Medulla oblongata (tissue), 1 donor: ENCODE data around the gene MLXIP.

Source experiments
- DNase-seq: peaks from one replicate; pipeline ENCODE4 v3.0.0-alpha.2; 2015; ENCODE audit errors: extremely low spot score

MLXIP gene

DNA sequence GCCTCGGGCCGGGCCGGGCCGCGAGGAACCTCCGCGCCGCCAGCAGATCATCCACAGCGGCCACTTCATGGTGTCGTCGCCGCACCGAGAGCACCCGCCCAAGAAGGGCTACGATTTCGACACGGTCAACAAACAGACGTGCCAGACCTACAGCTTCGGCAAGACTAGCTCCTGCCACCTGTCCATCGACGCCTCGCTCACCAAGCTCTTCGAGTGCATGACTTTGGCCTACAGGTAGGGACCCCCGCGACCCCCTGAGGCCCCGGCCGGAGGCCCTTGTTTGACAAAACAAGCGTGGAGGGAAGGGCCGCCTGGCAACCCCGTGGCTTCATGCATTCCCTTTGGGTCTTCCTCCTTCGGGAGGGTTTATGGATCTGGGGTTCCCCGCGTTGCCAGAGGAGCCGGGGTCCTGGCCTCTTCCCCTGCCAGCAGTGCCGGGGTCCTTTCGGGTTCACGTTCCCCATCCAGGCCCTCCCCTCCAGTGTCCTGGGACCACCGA lies 526 bp downstream of the MLXIP start:
- no peak for DNase-seq

DNA sequence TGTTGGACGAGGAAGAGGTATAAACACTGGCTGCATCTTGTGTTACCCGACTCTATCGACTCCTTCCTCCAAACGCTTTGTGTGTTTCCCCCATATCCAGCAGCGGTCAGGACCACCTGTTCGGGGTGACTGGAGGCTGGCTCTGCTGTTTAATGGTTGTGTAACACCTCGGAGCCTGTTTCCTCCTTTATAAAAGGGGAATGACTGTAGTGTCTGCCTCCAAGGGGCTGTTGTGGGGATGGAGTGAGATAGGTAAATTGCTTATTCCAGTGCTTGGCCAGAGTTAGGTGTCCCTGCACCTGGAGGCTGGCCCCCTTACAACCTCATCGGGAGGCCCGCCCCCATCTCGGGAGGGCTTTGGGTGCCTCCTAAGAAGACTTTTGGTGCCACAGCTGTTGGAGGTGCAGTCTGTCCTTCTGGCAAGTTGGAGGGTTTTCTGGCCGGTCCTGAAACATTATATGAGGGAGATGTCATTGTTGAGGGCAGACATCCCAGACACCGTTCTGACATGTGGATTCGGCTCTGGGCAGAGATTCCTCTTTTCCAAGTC lies 1.1 kb downstream of the MLXIP start:
- no peak for DNase-seq

DNA sequence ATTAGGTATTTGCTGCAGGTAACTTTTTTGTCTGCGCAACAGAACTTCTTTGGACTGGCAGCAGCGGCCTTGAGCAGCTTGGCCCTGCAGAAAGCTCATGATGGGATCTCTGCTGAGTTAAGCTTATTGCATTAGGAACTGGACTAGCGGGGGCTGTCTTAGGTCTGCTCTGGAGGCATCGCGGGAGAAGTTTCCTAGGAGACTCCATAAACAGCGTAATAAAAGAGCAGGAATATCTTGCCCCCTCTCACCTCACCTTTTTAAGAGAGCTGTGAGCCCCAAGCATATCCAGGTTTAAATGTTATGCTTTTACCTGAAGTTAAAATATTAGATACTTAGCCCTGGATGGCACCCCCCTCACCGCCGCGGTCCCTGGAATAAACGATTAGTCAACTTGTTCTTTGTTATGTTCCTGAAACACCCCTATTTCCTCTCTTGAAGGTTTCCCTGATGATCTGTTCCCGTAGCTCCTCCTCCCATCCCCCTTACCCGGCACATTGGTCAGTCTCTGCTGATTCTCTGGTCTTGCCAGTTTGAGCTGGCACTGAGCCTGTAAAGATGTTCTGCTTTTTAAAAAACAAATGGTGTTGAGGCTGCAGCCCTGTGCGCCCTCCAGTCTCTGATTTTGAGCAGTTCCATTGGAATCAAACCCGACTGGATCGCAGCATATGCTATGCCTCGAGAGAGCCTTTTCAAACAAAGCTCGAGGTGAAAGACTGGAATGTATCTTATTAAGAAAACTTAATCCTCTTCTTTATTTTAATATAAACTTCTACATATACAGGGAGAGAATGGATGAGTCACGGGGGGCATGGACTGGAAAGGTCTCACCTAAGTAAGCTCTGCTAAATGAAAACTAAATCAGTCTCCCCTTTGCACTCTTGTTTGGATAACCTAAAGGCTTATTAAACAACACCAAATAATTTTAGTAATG lies 1.9 kb downstream of the MLXIP start:
- DNase-seq = peak; percentile 88

- DNase-seq = peak; percentile 63
Observed at GRCh38 chr12:122081083-122081696, 2.6 kb downstream of the MLXIP start.

DNA sequence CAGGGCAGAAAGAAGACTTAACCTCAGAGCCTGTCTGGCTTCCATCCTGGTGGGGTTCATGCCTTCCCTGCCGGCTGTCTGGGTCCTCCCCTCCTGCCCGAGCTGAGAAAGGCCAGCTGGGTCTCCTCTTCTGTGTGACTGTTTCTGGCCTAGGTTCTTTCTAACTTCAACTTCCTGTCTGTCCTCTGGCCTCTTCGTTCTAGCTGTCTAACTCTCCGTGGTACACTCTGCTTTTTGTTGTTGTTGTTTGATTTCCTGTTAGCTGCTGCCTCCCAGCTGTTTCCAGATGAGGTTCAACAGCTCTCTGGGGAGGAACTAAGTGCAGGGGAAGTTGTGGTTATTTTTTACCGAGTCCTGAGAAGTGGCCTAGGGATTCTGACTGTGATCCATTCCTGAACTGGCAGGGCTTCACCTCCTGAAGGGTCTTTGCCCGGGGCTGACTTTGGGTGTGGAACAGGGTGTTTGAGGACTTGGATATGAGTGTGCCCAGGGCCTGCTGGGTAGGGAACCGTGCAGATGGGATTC lies 3.2 kb downstream of the MLXIP start:
- peak; percentile 73 for DNase-seq

GRCh38 chr12:122082621-122083356 lies 4.2 kb downstream of the MLXIP start:
- DNase-seq = no peak

DNA sequence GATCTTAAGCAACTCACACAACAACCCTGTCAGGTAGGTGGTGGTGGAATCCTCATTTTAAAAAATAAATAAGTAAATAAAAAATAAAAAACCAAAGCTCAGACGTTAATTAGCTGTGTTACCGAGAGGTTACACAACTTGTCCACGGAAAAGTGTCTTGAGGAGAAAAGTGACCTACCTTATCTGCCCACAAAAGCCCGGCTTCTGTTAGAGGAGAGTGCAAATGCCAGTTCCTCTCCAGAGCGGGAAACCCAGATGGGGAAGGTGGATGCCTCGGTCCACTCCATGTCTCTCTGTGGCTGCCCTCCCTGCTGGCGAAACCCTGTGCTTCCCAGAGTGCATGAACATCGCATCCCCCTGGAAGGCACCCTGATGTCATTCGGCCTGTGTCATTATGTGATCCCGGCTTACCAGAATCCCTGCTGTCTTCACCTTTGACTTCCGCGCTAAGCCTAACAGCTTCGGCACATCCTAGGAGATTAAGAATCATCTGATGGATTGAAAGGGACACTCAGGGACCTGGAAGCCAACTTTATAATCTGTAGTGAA lies 6.4 kb downstream of the MLXIP start:
- DNase-seq = no peak

DNA sequence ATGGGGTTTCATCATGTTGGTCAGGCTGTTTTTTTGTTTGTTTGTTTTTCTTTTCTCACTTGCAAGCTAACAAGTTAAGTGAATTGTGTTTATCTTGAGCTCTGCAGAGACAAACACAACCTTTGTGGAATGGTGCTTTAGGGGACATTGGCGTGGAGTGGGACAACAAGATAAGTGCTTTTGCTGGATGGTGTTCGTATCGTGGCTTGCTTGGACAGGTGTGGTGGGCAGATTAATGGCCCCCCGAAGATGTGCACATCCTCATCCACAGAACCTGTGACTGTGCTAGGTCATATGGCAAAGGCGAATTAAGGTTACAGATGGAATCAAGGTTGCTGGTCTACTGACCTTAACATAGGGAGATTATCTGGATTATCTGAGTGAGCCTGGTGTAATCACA lies 7.0 kb downstream of the MLXIP start:
- no peak for DNase-seq

- no peak for DNase-seq
Observed at GRCh38 chr12:122086116-122086515, 7.6 kb downstream of the MLXIP start.

- DNase-seq = no peak
Observed at GRCh38 chr12:122086641-122087285, 8.2 kb downstream of the MLXIP start.

- no peak for DNase-seq
Observed at GRCh38 chr12:122087431-122088178, 9.0 kb downstream of the MLXIP start.

GRCh38 chr12:122088179-122088810 lies 9.7 kb downstream of the MLXIP start:
- no peak for DNase-seq

DNA sequence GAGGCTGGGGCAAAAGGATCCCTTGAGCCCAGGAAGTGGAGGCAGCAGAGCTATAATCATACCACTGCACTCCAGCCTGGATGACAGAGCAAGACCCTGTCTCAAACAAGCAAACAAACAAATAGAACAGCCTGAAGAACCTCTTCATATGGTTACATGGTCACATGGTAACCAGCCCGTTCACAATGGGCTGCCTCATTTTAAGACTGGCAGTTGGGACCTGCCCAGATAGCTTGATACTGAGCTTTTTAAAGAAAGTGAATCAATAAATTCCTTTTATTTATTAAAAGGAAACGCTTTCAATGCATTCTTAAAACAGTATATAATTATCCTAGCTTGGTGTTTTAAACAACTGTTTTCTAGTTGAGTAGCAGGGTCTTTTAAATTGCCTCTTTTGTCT lies 10.5 kb downstream of the MLXIP start:
- DNase-seq = peak; percentile 60

GRCh38 chr12:122090759-122091515 lies 12.4 kb downstream of the MLXIP start:
- DNase-seq = no peak

- DNase-seq = no peak
Observed at GRCh38 chr12:122093098-122093883, 14.7 kb downstream of the MLXIP start.

- DNase-seq = no peak
Observed at GRCh38 chr12:122094137-122094734, 15.7 kb downstream of the MLXIP start.

DNA sequence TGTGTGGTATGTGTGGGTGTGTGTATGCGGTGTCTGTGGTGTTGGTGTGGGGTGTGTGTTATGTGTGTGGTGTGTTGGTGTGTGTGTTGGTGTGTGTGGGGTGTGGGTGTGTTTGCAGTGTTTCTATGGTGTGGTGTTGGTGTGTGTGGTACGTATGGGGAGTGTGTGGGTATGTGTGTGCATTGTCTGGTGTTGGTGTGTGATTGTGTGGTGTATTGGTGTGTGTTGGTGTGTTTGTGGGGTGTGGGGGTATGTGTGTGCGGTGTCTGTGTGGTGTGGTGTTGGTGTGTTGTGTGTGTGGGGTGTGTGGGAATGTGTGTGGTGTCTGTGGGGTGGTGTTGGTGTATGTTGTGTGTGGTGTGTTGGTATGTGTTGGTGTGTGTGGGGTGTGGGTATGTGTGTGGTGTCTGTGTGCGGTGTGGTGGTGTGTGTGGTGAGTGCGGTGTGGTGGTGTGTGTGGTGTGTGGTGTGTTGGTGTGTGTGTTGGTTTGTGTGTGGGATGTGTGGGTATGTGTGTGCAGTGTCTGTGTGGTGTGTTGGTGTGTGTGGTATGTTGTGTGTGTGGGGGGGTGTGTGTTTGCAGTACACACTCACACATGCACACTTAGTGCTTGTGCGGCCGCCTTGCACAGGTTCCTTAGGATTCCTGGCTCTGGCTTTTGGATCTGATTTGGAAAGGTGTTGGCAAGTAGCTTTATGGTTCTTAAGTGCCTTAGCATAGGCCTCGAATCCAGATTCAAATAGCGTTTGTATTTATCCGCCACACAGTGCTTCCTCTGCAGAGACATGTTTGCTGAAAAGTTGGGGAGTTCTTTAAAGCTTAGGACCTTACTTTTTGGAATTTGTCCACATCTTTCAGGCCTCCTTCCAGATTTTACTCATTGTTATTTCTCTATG lies 16.4 kb downstream of the MLXIP start:
- no peak for DNase-seq
